Chondrocyte (in vitro differentiated cells): ENCODE results near the gene ANKRD7. TPM values are rescaled to one million over a fixed set of nuclear protein-coding genes. Genes with fewer than 3 reads are reported as not detected.

ENCODE experiments used
- DNase-seq: peaks from one replicate; pipeline ENCODE4 v3.0.0; 2021; ENCODE audit warnings: mixed read lengths, low spot score
- H3K27ac Mint-ChIP-seq: one replicate; pipeline ENCODE4 v1.8.0; 2021; ENCODE audit warnings: mild to moderate bottlenecking, moderate library complexity, mixed read lengths; ENCODE audit not compliant: unreplicated experiment
- H3K27me3 Mint-ChIP-seq: 2 replicates; pipeline ENCODE4 v1.8.0; 2021; ENCODE audit warnings: low read depth, mixed read lengths
- H3K36me3 Mint-ChIP-seq: 2 replicates; pipeline ENCODE4 v1.8.0; 2021; ENCODE audit warnings: low read depth, mixed read lengths
- H3K4me1 Mint-ChIP-seq: 2 replicates; pipeline ENCODE4 v1.8.0; 2021; ENCODE audit warnings: low read depth, mild to moderate bottlenecking, mixed read lengths
- H3K4me3 Mint-ChIP-seq: one replicate; pipeline ENCODE4 v1.8.0; 2021; ENCODE audit warnings: mild to moderate bottlenecking, moderate library complexity, mixed read lengths; ENCODE audit not compliant: unreplicated experiment
- H3K9me3 Mint-ChIP-seq: 2 replicates; pipeline ENCODE4 v1.8.0; 2021; ENCODE audit warnings: low read depth, mixed read lengths
- total RNA-seq: library from RNA; stranded (reverse); gene quantifications from 3 replicates; pipeline ENCODE4 v1.2.1, GENCODE V29; 2021
- TF ChIP-seq, protein P1 (sequence below): fragments of 200-600 bp; sonication (generic); IDR thresholded peaks from 2 replicates; pipeline ENCODE4 v1.5.0; 2021; ENCODE audit warnings: antibody characterized with exemption, mild to moderate bottlenecking, moderate library complexity

Gene ANKRD7
- total RNA-seq, 1 donor from 2014 or later: not detected

DNA sequence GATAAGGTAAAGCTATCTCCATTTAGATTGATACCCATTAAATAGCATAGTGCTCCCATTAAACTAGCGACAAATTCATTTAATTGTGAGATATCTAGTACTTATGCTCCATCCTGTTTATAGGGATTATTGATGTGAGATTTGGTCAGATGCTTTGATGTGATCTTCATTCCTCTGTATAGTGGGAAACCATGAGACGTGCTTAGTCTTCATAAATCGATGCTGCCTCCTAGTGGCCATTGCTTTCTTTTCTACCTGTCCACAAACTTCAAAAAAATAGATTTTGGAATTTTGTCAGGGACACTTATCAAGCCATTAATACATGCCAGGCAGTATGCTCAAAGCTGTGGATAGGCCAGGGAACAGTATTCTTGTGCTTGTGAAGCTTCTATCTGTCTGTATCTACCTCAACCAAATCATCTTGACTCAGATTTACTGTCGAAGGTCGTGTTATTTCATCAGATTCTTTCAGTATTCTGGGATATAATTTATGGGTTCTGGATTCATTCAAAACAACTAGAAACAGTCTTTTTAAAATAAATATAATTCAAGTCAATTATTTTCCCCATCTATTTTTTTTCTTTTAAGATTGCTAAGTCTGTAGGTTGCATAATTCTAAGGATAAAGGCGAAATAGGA lies 28.5 kb upstream of the ANKRD7 start:
- DNase-seq: no peak
- H3K36me3 Mint-ChIP-seq: peaks cover 5% of the 10 kb centered on the region
- TF ChIP-seq, protein P1, sequence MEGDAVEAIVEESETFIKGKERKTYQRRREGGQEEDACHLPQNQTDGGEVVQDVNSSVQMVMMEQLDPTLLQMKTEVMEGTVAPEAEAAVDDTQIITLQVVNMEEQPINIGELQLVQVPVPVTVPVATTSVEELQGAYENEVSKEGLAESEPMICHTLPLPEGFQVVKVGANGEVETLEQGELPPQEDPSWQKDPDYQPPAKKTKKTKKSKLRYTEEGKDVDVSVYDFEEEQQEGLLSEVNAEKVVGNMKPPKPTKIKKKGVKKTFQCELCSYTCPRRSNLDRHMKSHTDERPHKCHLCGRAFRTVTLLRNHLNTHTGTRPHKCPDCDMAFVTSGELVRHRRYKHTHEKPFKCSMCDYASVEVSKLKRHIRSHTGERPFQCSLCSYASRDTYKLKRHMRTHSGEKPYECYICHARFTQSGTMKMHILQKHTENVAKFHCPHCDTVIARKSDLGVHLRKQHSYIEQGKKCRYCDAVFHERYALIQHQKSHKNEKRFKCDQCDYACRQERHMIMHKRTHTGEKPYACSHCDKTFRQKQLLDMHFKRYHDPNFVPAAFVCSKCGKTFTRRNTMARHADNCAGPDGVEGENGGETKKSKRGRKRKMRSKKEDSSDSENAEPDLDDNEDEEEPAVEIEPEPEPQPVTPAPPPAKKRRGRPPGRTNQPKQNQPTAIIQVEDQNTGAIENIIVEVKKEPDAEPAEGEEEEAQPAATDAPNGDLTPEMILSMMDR: peak; percentile 87
- no peak overlapping the region for H3K4me3 Mint-ChIP-seq
- no peaks in the 10 kb centered on the region for H3K27me3 Mint-ChIP-seq
- no peak overlapping the region for H3K27ac Mint-ChIP-seq
- no peaks in the 10 kb centered on the region for H3K4me1 Mint-ChIP-seq
- no peaks in the 10 kb centered on the region for H3K9me3 Mint-ChIP-seq

DNA sequence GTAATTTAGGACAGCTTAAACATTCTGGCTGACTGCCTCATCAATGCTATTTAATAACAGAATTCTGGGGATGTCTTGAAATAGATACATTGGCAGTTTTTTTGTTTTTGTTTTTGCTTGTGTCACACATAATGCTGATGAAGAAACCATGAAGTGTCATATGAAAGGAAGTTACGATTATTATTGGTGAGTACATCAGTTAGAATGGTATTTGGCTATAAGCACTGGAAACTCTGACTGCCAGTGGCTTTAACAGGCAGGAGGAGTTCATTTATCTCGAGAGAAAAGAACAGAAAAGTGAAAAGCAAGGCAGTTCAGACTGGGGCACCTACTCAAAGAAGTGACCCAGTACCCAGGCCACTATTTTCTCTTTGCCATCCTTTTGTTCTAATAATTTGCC lies 22.4 kb upstream of the ANKRD7 start:
- H3K4me1 Mint-ChIP-seq: no peaks in the 10 kb centered on the region
- H3K27me3 Mint-ChIP-seq: peaks cover 3% of the 10 kb centered on the region
- no peaks in the 10 kb centered on the region for H3K36me3 Mint-ChIP-seq
- H3K9me3 Mint-ChIP-seq: no peaks in the 10 kb centered on the region
- TF ChIP-seq, protein P1: no peak
- no peak overlapping the region for H3K27ac Mint-ChIP-seq
- DNase-seq: no peak
- H3K4me3 Mint-ChIP-seq: no peak overlapping the region

DNA sequence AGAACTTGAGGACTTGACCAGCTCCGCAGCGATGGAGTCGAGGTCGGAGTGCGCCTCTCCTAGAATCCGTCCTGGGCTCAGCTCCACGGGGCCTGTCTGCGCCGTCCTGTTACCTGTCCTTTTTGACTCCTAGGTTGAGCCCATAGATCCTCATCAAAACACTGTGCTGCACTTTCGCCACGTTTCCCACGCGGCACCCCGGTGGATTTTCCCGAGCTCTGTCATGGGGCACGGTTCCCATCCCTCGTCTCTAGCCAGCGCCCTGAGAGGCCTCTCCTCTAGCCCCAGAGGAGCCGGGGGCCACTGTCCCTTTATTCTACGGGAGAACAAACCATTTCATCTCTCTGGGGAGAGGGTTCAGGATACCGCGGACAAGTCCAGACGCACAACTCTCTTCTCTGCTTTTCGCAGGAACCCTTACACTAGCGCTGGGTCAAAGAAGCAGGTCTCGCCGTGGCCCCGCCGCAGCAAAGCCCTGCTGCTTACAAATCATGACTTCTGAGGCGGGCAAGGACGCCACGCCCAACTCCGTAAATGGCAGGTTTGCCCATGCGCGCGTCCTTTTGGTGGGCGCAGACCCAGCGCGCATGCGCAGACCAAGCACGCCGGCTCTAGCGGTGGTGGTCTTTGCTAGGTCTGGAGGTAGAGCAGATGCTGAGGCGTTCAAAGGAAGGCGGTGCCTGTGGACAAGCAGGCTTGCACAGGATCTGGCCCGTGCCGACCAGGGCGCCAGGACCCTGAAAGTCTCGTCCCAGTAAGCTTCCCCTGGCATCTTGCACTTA lies 10.3 kb upstream of the ANKRD7 start:
- H3K9me3 Mint-ChIP-seq: no peaks in the 10 kb centered on the region
- H3K27me3 Mint-ChIP-seq: peaks cover 6% of the 10 kb centered on the region
- no peaks in the 10 kb centered on the region for H3K36me3 Mint-ChIP-seq
- H3K4me3 Mint-ChIP-seq: no peak overlapping the region
- TF ChIP-seq, protein P1: no peak
- no peak overlapping the region for H3K27ac Mint-ChIP-seq
- H3K4me1 Mint-ChIP-seq: no peaks in the 10 kb centered on the region
- DNase-seq: no peak

DNA sequence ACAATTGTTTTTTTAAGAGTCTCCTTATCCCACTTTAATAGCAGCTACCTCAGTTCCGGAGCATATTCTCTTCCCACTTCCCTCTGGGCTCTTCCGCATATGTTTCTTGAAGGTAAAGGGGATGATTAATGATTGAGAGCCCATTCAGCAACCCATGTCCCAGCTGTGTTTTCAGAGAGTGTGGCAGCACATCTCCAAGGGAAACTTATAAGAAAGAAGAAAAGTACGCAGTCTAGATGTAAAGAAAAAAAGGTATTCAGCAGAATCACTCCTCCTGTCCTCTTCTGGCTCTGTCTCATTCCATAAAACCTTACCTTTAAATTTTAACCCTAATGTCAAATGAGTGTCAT lies 9.7 kb upstream of the ANKRD7 start:
- no peak for DNase-seq
- TF ChIP-seq, protein P1: no peak
- Mint-ChIP-seq H3K36me3 (no peaks in the 10 kb centered on the region), H3K4me3 (no peak overlapping the region), H3K9me3 (no peaks in the 10 kb centered on the region), H3K27ac (no peak overlapping the region), H3K27me3 (peaks cover 6% of the 10 kb centered on the region), H3K4me1 (no peaks in the 10 kb centered on the region)

DNA sequence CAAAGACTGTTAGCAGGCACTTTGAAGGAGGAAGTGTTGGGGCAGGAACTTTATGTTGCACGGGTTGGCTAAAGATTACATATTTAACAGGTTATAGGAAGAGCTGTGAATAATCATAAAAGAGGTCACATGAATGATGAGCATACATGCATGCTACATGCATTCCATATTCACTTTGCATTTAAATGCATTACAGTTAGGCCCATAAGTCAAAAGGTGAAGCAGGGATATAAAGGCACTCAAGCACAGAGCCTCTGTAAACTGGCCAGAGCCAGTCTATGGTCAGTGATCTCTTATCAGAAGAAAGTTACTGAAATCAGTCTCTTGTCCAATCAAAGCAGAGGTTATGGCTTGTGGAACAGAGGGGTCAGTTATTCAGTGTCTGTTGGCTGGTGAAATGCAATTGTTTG lies 7.3 kb upstream of the ANKRD7 start:
- no peak for DNase-seq
- H3K4me1 Mint-ChIP-seq: no peaks in the 10 kb centered on the region
- H3K27ac Mint-ChIP-seq: no peak overlapping the region
- H3K4me3 Mint-ChIP-seq: no peak overlapping the region
- TF ChIP-seq, protein P1: no peak
- no peaks in the 10 kb centered on the region for H3K36me3 Mint-ChIP-seq
- H3K27me3 Mint-ChIP-seq: peaks cover 6% of the 10 kb centered on the region
- no peaks in the 10 kb centered on the region for H3K9me3 Mint-ChIP-seq
